Astrocyte (in vitro differentiated cells and primary cell): ENCODE measurements around the gene PDAP1. TPM values are rescaled to one million over a fixed set of nuclear protein-coding genes. Genes with fewer than 3 reads are reported as not detected.

ENCODE experiments used
- DNase-seq: peaks from one replicate; pipeline ENCODE4 v3.0.0-alpha.2; 2010; ENCODE audit warnings: low read depth
- FAIRE-seq: peaks from 2 replicates; lab custom pipeline; 2011; peaks lifted over from hg19 to GRCh38; lab: Jason Lieb, UNC
- H2AFZ ChIP-seq: 2 replicates; pipeline ENCODE4 v1.6.0; 2012; ENCODE audit warnings: low read depth, low read length, inconsistent platforms
- H3K27ac ChIP-seq: 2 replicates; pipeline ENCODE4 v1.5.1; 2011; ENCODE audit warnings: low read depth, low read length, inconsistent platforms
- H3K27me3 ChIP-seq: 2 replicates; pipeline ENCODE4 v1.6.0; 2011; ENCODE audit warnings: low read length, inconsistent platforms; ENCODE audit not compliant: insufficient read depth
- H3K36me3 ChIP-seq: 2 replicates; pipeline ENCODE4 v1.5.1; 2011; ENCODE audit warnings: low read length, inconsistent platforms; ENCODE audit not compliant: insufficient read depth
- H3K4me1 ChIP-seq: 2 replicates; pipeline ENCODE4 v1.5.1; 2011; ENCODE audit warnings: low read length, inconsistent platforms; ENCODE audit not compliant: insufficient read depth
- H3K4me2 ChIP-seq: 2 replicates; pipeline ENCODE4 v1.6.0; 2012; ENCODE audit warnings: low read length, inconsistent platforms
- H3K4me3 ChIP-seq: 2 replicates; pipeline ENCODE4 v1.5.1; 2011; ENCODE audit warnings: low read depth, mild to moderate bottlenecking, low read length, inconsistent platforms; ENCODE audit not compliant: insufficient read depth
- H3K79me2 ChIP-seq: 2 replicates; pipeline ENCODE4 v1.6.0; 2012; ENCODE audit warnings: mild to moderate bottlenecking, low read length, inconsistent platforms; ENCODE audit not compliant: insufficient read depth
- H3K9ac ChIP-seq: 2 replicates; pipeline ENCODE4 v1.6.0; 2012; ENCODE audit warnings: mild to moderate bottlenecking, low read length, inconsistent platforms
- H3K9me3 ChIP-seq: 2 replicates; pipeline ENCODE4 v1.5.1; 2012; ENCODE audit warnings: low read depth, mild to moderate bottlenecking, low read length, inconsistent platforms; ENCODE audit not compliant: insufficient read depth
- H4K20me1 ChIP-seq: 2 replicates; pipeline ENCODE4 v1.6.0; 2012; ENCODE audit warnings: low read length, inconsistent platforms; ENCODE audit not compliant: insufficient read depth
- H3K27ac Mint-ChIP-seq: one replicate; pipeline ENCODE4 v1.8.0; 2021; ENCODE audit warnings: mild to moderate bottlenecking, mixed read lengths; ENCODE audit not compliant: unreplicated experiment
- H3K27me3 Mint-ChIP-seq: one replicate; pipeline ENCODE4 v1.8.0; 2021; ENCODE audit warnings: low read depth, mixed read lengths; ENCODE audit not compliant: unreplicated experiment
- H3K36me3 Mint-ChIP-seq: one replicate; pipeline ENCODE4 v1.8.0; 2021; ENCODE audit warnings: low read depth, mixed read lengths; ENCODE audit not compliant: unreplicated experiment
- H3K4me1 Mint-ChIP-seq: one replicate; pipeline ENCODE4 v1.8.0; 2021; ENCODE audit warnings: low read depth, mixed read lengths; ENCODE audit not compliant: unreplicated experiment
- H3K4me3 Mint-ChIP-seq: one replicate; pipeline ENCODE4 v1.8.0; 2021; ENCODE audit warnings: mild to moderate bottlenecking, moderate library complexity, mixed read lengths; ENCODE audit not compliant: unreplicated experiment
- H3K9me3 Mint-ChIP-seq: one replicate; pipeline ENCODE4 v1.8.0; 2021; ENCODE audit warnings: mild to moderate bottlenecking, mixed read lengths; ENCODE audit not compliant: unreplicated experiment
- EZH2 ChIP-seq: IDR thresholded peaks from 2 replicates; pipeline ENCODE4 v1.6.1; 2012; ENCODE audit warnings: mild to moderate bottlenecking, low read length, inconsistent platforms; ENCODE audit not compliant: insufficient read depth
- total RNA-seq: library from RNA; stranded (reverse); gene quantifications from 2 replicates; pipeline ENCODE4 v1.2.1, GENCODE V29; 2021
- TF ChIP-seq, protein P1 (sequence below): IDR thresholded peaks from 2 replicates; pipeline ENCODE4 v1.5.1; 2011; ENCODE audit warnings: low read depth, mild to moderate bottlenecking, inconsistent platforms, low read length, moderate library complexity; ENCODE audit not compliant: insufficient read depth

PDAP1 gene
- total RNA-seq, 1 donor from 2014 or later: 106 TPM

DNA sequence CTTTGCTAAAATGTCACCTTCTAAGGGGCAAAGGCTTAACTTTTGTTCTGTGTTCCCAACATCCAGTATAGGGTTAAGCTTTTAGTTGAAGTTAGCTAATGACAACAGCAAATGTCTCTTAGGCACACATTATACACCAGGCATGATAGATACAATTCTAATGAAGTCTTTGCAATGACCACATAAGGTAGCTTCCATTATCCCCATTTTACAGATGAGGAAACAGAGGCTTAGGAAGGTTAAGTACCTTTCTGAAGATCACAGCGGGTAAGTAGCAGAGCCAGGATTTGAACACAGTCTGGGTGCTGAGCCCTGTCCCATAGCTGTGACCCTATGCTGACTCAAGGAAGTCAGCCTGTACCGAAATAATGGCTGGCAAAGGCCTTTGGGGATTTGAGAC lies 2.2 kb upstream of the PDAP1 start:
- no peak overlapping the region for H3K4me3 ChIP-seq

DNA sequence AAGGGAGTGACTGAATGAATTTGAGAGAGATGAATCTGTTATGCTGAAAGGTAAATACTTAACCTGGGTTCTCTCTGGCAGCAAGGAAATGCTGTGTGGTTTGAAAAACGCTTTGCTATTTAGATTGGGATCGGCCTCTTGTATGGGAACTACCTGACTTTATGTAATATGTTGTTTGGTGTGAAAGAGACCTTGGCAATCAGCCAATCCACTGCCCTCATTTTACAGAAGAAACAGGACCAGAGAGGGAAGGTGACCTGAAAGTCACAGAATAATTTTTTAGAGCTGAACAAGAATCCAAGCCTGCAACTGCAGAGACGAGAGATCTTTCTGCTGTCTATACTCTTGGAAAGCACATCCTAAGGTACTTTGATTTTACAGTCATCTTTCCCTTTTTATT lies 1.4 kb upstream of the PDAP1 start:
- Histone ChIP-seq H3K27me3 (no peaks in the 10 kb centered on the region), H2AFZ (no peak overlapping the region), H3K9me3 (no peaks in the 10 kb centered on the region), H3K79me2 (peaks cover 82% of the 10 kb centered on the region), H3K4me1 (peaks cover 10% of the 10 kb centered on the region), H3K36me3 (peaks cover 29% of the 10 kb centered on the region), H3K4me3 (peak overlapping the region; percentile 98), H3K4me2 (peak overlapping the region; percentile 87), H4K20me1 (peaks cover 66% of the 10 kb centered on the region), H3K27ac (peak overlapping the region; percentile 99), H3K9ac (peak overlapping the region; percentile 99)
- FAIRE-seq: no peak
- peak overlapping the region; percentile 97 for H3K4me3 Mint-ChIP-seq
- H3K9me3 Mint-ChIP-seq: no peaks in the 10 kb centered on the region
- H3K4me1 Mint-ChIP-seq: peaks cover 14% of the 10 kb centered on the region
- H3K27me3 Mint-ChIP-seq: no peaks in the 10 kb centered on the region
- no peak for DNase-seq
- H3K36me3 Mint-ChIP-seq: peaks cover 6% of the 10 kb centered on the region
- TF ChIP-seq, protein P1, sequence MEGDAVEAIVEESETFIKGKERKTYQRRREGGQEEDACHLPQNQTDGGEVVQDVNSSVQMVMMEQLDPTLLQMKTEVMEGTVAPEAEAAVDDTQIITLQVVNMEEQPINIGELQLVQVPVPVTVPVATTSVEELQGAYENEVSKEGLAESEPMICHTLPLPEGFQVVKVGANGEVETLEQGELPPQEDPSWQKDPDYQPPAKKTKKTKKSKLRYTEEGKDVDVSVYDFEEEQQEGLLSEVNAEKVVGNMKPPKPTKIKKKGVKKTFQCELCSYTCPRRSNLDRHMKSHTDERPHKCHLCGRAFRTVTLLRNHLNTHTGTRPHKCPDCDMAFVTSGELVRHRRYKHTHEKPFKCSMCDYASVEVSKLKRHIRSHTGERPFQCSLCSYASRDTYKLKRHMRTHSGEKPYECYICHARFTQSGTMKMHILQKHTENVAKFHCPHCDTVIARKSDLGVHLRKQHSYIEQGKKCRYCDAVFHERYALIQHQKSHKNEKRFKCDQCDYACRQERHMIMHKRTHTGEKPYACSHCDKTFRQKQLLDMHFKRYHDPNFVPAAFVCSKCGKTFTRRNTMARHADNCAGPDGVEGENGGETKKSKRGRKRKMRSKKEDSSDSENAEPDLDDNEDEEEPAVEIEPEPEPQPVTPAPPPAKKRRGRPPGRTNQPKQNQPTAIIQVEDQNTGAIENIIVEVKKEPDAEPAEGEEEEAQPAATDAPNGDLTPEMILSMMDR: no peak
- no peak for TF ChIP-seq EZH2
- peak overlapping the region; percentile 86 for H3K27ac Mint-ChIP-seq

More for the DNA sequence above, 2.2 kb upstream of the PDAP1 start:
- peak overlapping the region; percentile 87 for H3K4me2 ChIP-seq
- no peaks in the 10 kb centered on the region for H3K27me3 ChIP-seq
- FAIRE-seq (no peak), DNase-seq (no peak)
- peak overlapping the region; percentile 97 for H3K4me3 Mint-ChIP-seq
- H3K27me3 Mint-ChIP-seq: no peaks in the 10 kb centered on the region
- peaks cover 7% of the 10 kb centered on the region for H3K4me1 ChIP-seq
- peaks cover 74% of the 10 kb centered on the region for H3K79me2 ChIP-seq
- no peak overlapping the region for H3K27ac ChIP-seq
- H3K4me1 Mint-ChIP-seq: peaks cover 18% of the 10 kb centered on the region
- TF ChIP-seq, protein P1: no peak
- no peak for TF ChIP-seq EZH2
- H3K27ac Mint-ChIP-seq: peak overlapping the region; percentile 80
- H3K9ac ChIP-seq: no peak overlapping the region
- H3K9me3 Mint-ChIP-seq: no peaks in the 10 kb centered on the region
- H3K36me3 Mint-ChIP-seq: peaks cover 10% of the 10 kb centered on the region
- peaks cover 63% of the 10 kb centered on the region for H4K20me1 ChIP-seq
- peaks cover 29% of the 10 kb centered on the region for H3K36me3 ChIP-seq
- no peak overlapping the region for H2AFZ ChIP-seq
- no peaks in the 10 kb centered on the region for H3K9me3 ChIP-seq

DNA sequence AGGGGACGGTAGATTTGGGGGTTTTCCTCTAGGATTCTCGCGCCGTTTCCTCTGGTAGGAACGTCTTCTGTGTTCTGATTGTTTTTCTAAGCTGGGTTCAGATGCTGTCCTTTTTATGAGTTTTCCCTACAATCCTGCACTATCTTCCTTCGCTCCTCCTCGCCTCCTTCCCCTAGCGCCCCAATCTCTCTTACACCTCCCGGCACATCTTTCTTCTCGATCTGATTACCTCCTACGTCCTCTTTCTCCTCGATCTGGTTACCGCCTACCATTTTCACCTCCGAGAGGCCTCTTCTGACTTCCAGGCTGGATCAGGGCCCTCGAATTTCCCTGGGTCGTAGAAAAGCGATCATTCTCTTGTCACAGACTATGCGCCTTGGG lies 785 bp upstream of the PDAP1 start:
- Mint-ChIP-seq H3K4me1 (peaks cover 16% of the 10 kb centered on the region), H3K9me3 (no peaks in the 10 kb centered on the region), H3K36me3 (peaks cover 6% of the 10 kb centered on the region), H3K4me3 (peak overlapping the region; percentile 97), H3K27me3 (no peaks in the 10 kb centered on the region), H3K27ac (peak overlapping the region; percentile 86)
- H3K4me3 ChIP-seq: peak overlapping the region; percentile 98
- H3K9ac ChIP-seq: peak overlapping the region; percentile 99
- FAIRE-seq (no peak), DNase-seq (no peak)
- peak overlapping the region; percentile 87 for H3K4me2 ChIP-seq
- H3K4me1 ChIP-seq: peaks cover 17% of the 10 kb centered on the region
- peaks cover 26% of the 10 kb centered on the region for H3K36me3 ChIP-seq
- peak overlapping the region; percentile 99 for H3K27ac ChIP-seq
- peaks cover 68% of the 10 kb centered on the region for H4K20me1 ChIP-seq
- H2AFZ ChIP-seq: peak overlapping the region; percentile 92
- peaks cover 88% of the 10 kb centered on the region for H3K79me2 ChIP-seq
- H3K27me3 ChIP-seq: no peaks in the 10 kb centered on the region
- TF ChIP-seq, protein P1: no peak
- TF ChIP-seq EZH2: no peak
- no peaks in the 10 kb centered on the region for H3K9me3 ChIP-seq
